ENCODE measurements around the gene CAMSAP2. TPM values are rescaled to one million over a fixed set of nuclear protein-coding genes. Genes with fewer than 3 reads are reported as not detected.

Gene CAMSAP2
- total RNA-seq, 1 experiment from 2014 or later, result 23.4 TPM

- peaks cover 2% of the 10 kb centered on the region for H3K27me3 Mint-ChIP-seq (ENCODE audit: insufficient read depth, unreplicated experiment)
- H3K9me3 ChIP-seq, result no peaks in the 10 kb centered on the region
- H3K4me3 Mint-ChIP-seq (ENCODE audit: unreplicated experiment), result no peak overlapping the region
- TF ChIP-seq, protein P1, sequence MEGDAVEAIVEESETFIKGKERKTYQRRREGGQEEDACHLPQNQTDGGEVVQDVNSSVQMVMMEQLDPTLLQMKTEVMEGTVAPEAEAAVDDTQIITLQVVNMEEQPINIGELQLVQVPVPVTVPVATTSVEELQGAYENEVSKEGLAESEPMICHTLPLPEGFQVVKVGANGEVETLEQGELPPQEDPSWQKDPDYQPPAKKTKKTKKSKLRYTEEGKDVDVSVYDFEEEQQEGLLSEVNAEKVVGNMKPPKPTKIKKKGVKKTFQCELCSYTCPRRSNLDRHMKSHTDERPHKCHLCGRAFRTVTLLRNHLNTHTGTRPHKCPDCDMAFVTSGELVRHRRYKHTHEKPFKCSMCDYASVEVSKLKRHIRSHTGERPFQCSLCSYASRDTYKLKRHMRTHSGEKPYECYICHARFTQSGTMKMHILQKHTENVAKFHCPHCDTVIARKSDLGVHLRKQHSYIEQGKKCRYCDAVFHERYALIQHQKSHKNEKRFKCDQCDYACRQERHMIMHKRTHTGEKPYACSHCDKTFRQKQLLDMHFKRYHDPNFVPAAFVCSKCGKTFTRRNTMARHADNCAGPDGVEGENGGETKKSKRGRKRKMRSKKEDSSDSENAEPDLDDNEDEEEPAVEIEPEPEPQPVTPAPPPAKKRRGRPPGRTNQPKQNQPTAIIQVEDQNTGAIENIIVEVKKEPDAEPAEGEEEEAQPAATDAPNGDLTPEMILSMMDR (IDR thresholded peaks at IDR 0.05; ENCODE audit: insufficient read depth in 1 of 2, low read depth in 1 of 2, low read length in 1 of 2, severe bottlenecking in 1 of 2, unreplicated experiment in 1 of 2), result no peak
- intact Hi-C loops (cut with micrococcal nuclease; ENCODE audit: unreplicated experiment), result no loop called here
- ChIA-PET POLR2A (no interaction called here), CTCF (no interaction called here)
- no peak overlapping the region for H3K27ac Mint-ChIP-seq (ENCODE audit: unreplicated experiment)
- H3K36me3 ChIP-seq (ENCODE audit: control insufficient read depth, insufficient read depth, low read length), result no peaks in the 10 kb centered on the region
- BruUV-seq (replicated peaks), result no TSS peak
- no peaks in the 10 kb centered on the region for H3K4me1 ChIP-seq
- no peaks in the 10 kb centered on the region for H3K36me3 Mint-ChIP-seq (ENCODE audit: insufficient read depth, unreplicated experiment)
- H3K27me3 ChIP-seq (replicated peaks; ENCODE audit: control insufficient read depth, insufficient read depth, low read length), result no peaks in the 10 kb centered on the region
- H3K4me3 ChIP-seq (ENCODE audit: low read depth, low read length), result no peak overlapping the region
- DNase-seq, result no peak
- no peaks in the 10 kb centered on the region for H3K4me1 Mint-ChIP-seq (ENCODE audit: low read depth, unreplicated experiment)
- no peaks in the 10 kb centered on the region for H3K9me3 Mint-ChIP-seq (ENCODE audit: unreplicated experiment)
These were observed 32.4 kb upstream of the CAMSAP2 start for GRCh38 chr1:200706111-200706814.

GRCh38 chr1:200707116-200707515 lies 31.6 kb upstream of the CAMSAP2 start:
- TF ChIP-seq, protein P1 (IDR thresholded peaks at IDR 0.05; ENCODE audit: insufficient read depth in 1 of 2, low read depth in 1 of 2, low read length in 1 of 2, severe bottlenecking in 1 of 2, unreplicated experiment in 1 of 2), result no peak
- no TSS peak for BruUV-seq (replicated peaks)
- intact Hi-C loops (cut with micrococcal nuclease; ENCODE audit: unreplicated experiment), result no loop called here
- DNase-seq, result no peak
- no peaks in the 10 kb centered on the region for H3K36me3 ChIP-seq (ENCODE audit: control insufficient read depth, insufficient read depth, low read length)
- no peak overlapping the region for H3K27ac Mint-ChIP-seq (ENCODE audit: unreplicated experiment)
- H3K9me3 ChIP-seq, result no peaks in the 10 kb centered on the region
- H3K4me3 ChIP-seq (ENCODE audit: low read depth, low read length), result no peak overlapping the region
- CTCF ChIA-PET, result no interaction called here
- H3K4me1 Mint-ChIP-seq (ENCODE audit: low read depth, unreplicated experiment), result no peaks in the 10 kb centered on the region
- H3K27me3 Mint-ChIP-seq (ENCODE audit: insufficient read depth, unreplicated experiment), result peaks cover 1% of the 10 kb centered on the region
- H3K36me3 Mint-ChIP-seq (ENCODE audit: insufficient read depth, unreplicated experiment), result no peaks in the 10 kb centered on the region
- no peaks in the 10 kb centered on the region for H3K27me3 ChIP-seq (replicated peaks; ENCODE audit: control insufficient read depth, insufficient read depth, low read length)
- no peaks in the 10 kb centered on the region for H3K9me3 Mint-ChIP-seq (ENCODE audit: unreplicated experiment)
- no peaks in the 10 kb centered on the region for H3K4me1 ChIP-seq
- H3K4me3 Mint-ChIP-seq (ENCODE audit: unreplicated experiment), result no peak overlapping the region
- POLR2A ChIA-PET, result no interaction called here

DNA sequence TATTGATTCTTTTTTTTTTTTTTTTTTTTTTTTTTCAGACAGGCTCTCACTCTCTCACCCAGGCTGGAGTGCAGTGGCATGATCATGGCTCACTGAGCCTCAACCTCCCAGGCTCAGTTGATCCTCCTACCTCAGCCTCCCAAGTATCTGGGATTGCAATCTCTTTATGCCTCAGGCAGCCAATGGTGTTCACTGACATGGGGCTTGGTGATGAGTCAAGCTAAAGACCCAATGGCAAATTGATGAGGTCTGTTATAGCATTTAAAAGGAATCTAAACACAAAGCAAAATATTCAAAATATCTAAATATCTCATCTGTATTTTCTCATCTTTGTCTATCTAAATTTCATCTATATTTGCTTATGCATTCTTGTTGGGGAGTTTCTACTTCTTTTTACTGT lies 30.5 kb upstream of the CAMSAP2 start:
- H3K27me3 ChIP-seq (replicated peaks; ENCODE audit: control insufficient read depth, insufficient read depth, low read length), result no peaks in the 10 kb centered on the region
- TF ChIP-seq, protein P1 (IDR thresholded peaks at IDR 0.05; ENCODE audit: insufficient read depth in 1 of 2, low read depth in 1 of 2, low read length in 1 of 2, severe bottlenecking in 1 of 2, unreplicated experiment in 1 of 2), result no peak
- DNase-seq, result no peak
- H3K9me3 Mint-ChIP-seq (ENCODE audit: unreplicated experiment), result no peaks in the 10 kb centered on the region
- no peaks in the 10 kb centered on the region for H3K4me1 ChIP-seq
- POLR2A ChIA-PET, result no interaction called here
- no peak overlapping the region for H3K4me3 Mint-ChIP-seq (ENCODE audit: unreplicated experiment)
- H3K36me3 ChIP-seq (ENCODE audit: control insufficient read depth, insufficient read depth, low read length), result no peaks in the 10 kb centered on the region
- H3K9me3 ChIP-seq, result no peaks in the 10 kb centered on the region
- no peaks in the 10 kb centered on the region for H3K36me3 Mint-ChIP-seq (ENCODE audit: insufficient read depth, unreplicated experiment)
- no peak overlapping the region for H3K4me3 ChIP-seq (ENCODE audit: low read depth, low read length)
- no peaks in the 10 kb centered on the region for H3K4me1 Mint-ChIP-seq (ENCODE audit: low read depth, unreplicated experiment)
- intact Hi-C loops (cut with micrococcal nuclease; ENCODE audit: unreplicated experiment), result no loop called here
- CTCF ChIA-PET, result no interaction called here
- BruUV-seq (replicated peaks), result no TSS peak
- no peaks in the 10 kb centered on the region for H3K27me3 Mint-ChIP-seq (ENCODE audit: insufficient read depth, unreplicated experiment)
- no peak overlapping the region for H3K27ac Mint-ChIP-seq (ENCODE audit: unreplicated experiment)
